ENCODE results near the gene NPSR1.
A peak's percentile ranks its signal among the peaks of the same experiment; 100 is the strongest.
"Not testable (repeated sequence)": the region's sequence is repeated elsewhere in the genome, so short reads cannot be mapped to it uniquely, and the experiment has no call there.

Gene NPSR1

GRCh38 chr7:34657632-34658268 lies at the start of gene NPSR1:
Gene NPSR1 (plus strand): TSS chr7:34658218. CDS start chr7:34658413, 195 bp downstream.
- H3K4me3 ChIP-seq (replicated peaks in 1 of 2; ENCODE audit: low read depth in 2 of 2, low read length in 2 of 2), result no peak within 1 kb of the TSS
- no peak for DNase-seq (ENCODE audit: low read depth in 2 of 2)
- no peak for TF ChIP-seq CTCF (IDR thresholded peaks at IDR 0.05; ENCODE audit: low read depth, low read length)

GRCh38 chr7:34612661-34613060 lies 45.4 kb upstream of the NPSR1 start:
- DNase-seq (ENCODE audit: low read depth in 2 of 2), result peak; percentile 2 to 41

GRCh38 chr7:34620425-34620824 lies 37.6 kb upstream of the NPSR1 start:
- no peak for TF ChIP-seq CTCF (IDR thresholded peaks at IDR 0.05; ENCODE audit: low read depth, low read length)
- DNase-seq (ENCODE audit: low read depth in 2 of 2), result no peak
- H3K4me3 ChIP-seq (replicated peaks in 1 of 2; ENCODE audit: low read depth in 2 of 2, low read length in 2 of 2), result no peak overlapping the region

More at GRCh38 chr7:34612661-34613060, 45.4 kb upstream of the NPSR1 start:
- no peak overlapping the region for H3K4me3 ChIP-seq (replicated peaks in 1 of 2; ENCODE audit: low read depth in 2 of 2, low read length in 2 of 2)
- no peak for TF ChIP-seq CTCF (IDR thresholded peaks at IDR 0.05; ENCODE audit: low read depth, low read length)

GRCh38 chr7:34622182-34622581 lies 35.8 kb upstream of the NPSR1 start:
- no peak overlapping the region for H3K4me3 ChIP-seq (replicated peaks in 1 of 2; ENCODE audit: low read depth in 2 of 2, low read length in 2 of 2)
- DNase-seq (ENCODE audit: low read depth in 2 of 2), result no peak
- TF ChIP-seq CTCF (IDR thresholded peaks at IDR 0.05; ENCODE audit: low read depth, low read length), result no peak

DNA sequence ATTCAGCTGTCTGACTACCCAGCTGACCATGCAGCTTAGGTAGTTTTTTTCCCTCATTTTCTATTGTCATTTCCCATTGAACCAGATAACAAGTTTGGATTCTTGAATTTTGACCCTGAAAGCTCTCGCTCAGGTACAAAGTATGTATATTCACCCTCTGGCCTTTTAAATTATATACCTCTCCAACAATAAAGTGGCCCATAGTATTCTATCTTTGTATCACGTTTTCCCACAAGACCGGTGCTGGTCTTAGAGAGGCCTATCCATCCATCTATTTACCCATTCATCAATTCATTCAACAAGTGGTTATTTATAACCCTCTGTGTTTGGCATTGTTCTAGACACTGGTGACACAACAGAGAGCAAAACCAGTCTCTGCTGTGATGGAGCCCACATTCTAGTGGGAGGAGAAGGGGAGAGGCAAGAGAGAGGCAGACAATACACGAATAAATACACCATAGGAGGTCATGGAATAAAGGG lies 35.2 kb upstream of the NPSR1 start:
- no peak for DNase-seq (ENCODE audit: low read depth in 2 of 2)
- no peak for TF ChIP-seq CTCF (IDR thresholded peaks at IDR 0.05; ENCODE audit: low read depth, low read length)
- H3K4me3 ChIP-seq (replicated peaks in 1 of 2; ENCODE audit: low read depth in 2 of 2, low read length in 2 of 2), result no peak overlapping the region

DNA sequence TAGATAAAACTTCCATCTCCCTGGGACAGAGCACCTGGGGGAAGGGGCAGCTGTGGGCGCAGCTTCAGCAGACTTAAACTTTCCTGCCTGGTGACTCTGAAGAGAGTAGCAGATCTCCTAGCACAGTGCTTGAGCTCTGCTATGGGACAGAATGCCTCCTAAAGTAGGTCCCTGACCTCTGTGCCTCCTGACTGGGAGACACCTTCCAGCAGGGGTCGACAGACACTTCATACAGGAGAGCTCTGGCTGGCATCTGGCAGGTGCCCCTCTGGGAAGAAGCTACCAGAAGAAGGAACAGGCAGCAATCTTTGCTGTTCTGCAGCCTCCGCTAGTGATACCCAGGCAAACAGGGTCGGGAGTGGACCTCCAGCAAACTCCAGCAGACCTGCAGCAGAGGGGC lies 29.4 kb upstream of the NPSR1 start:
- DNase-seq (ENCODE audit: low read depth in 2 of 2); H3K4me3 ChIP-seq (replicated peaks in 1 of 2; ENCODE audit: low read depth in 2 of 2, low read length in 2 of 2): not testable (repeated sequence)

- no peak overlapping the region for H3K4me3 ChIP-seq (replicated peaks in 1 of 2; ENCODE audit: low read depth in 2 of 2, low read length in 2 of 2)
- DNase-seq (ENCODE audit: low read depth in 2 of 2), result no peak
- TF ChIP-seq CTCF (IDR thresholded peaks at IDR 0.05; ENCODE audit: low read depth, low read length), result no peak
These were observed 5.2 kb upstream of the NPSR1 start for GRCh38 chr7:34652809-34653208.
